WTC11 (cell line): ENCODE data around the gene ILK. TPM values are rescaled to one million over a fixed set of nuclear protein-coding genes. Genes with fewer than 3 reads are reported as not detected.

Experiments used
- ATAC-seq: fragments of 200-7000 bp; cut with Tn5 transposase; 2 replicates; pipeline ENCODE4 v1.10.0; 2021; ENCODE audit warnings: mild to moderate bottlenecking, moderate library complexity
- CTCF ChIA-PET: fragments of 300-600 bp; sonication (Branson Sonifier 250); formaldehyde crosslinking; loops from one replicate; lab custom pipeline; 2021; ENCODE audit warnings: antibody characterized with exemption; lab: Charles Lee
- POLR2A ChIA-PET: fragments of 350-600 bp; sonication (Branson Sonifier 250); formaldehyde crosslinking; loops from one replicate; lab custom pipeline; 2021; ENCODE audit warnings: antibody characterized with exemption; lab: Charles Lee
- DNase-seq: peaks from one replicate; pipeline ENCODE4 v3.0.0; 2021; ENCODE audit warnings: low spot score
- H3K27ac Mint-ChIP-seq: 2 replicates; pipeline ENCODE4 v1.8.0; 2021; ENCODE audit warnings: mixed read lengths
- H3K27me3 Mint-ChIP-seq: 2 replicates; pipeline ENCODE4 v1.8.0; 2021; ENCODE audit warnings: low read depth, mild to moderate bottlenecking, moderate library complexity, mixed read lengths
- H3K36me3 Mint-ChIP-seq: 2 replicates; pipeline ENCODE4 v1.8.0; 2021; ENCODE audit warnings: mixed read lengths
- H3K4me1 Mint-ChIP-seq: 2 replicates; pipeline ENCODE4 v1.8.0; 2022; ENCODE audit warnings: mixed read lengths
- H3K4me3 Mint-ChIP-seq: 2 replicates; pipeline ENCODE4 v1.8.0; 2021; ENCODE audit warnings: mild to moderate bottlenecking, moderate library complexity, mixed read lengths
- H3K9me3 Mint-ChIP-seq: 2 replicates; pipeline ENCODE4 v1.8.0; 2021; ENCODE audit warnings: mixed read lengths
- CDX4 ChIP-seq: fragments of 250-450 bp; sonication (Bioruptor Pico); IDR thresholded peaks from 2 replicates; pipeline ENCODE4 v1.9.0; 2021; ENCODE audit warnings: moderate library complexity, mild to moderate bottlenecking, inconsistent platforms, borderline replicate concordance
- ETV6 ChIP-seq: sonication (generic); formaldehyde crosslinking; IDR thresholded peaks from 2 replicates; pipeline ENCODE4 v1.8.1; 2022; ENCODE audit warnings: mild to moderate bottlenecking, missing genetic modification reagents
- GTF2I ChIP-seq: fragments of 250-450 bp; sonication (Bioruptor Pico); conservative IDR thresholded peaks from 2 replicates; pipeline ENCODE4 v1.4.0; 2021; ENCODE audit warnings: mild to moderate bottlenecking
- IRF1 ChIP-seq: sonication (generic); formaldehyde crosslinking; IDR thresholded peaks from 2 replicates; pipeline ENCODE4 v1.8.0; 2023; ENCODE audit warnings: missing genetic modification reagents
- JUN ChIP-seq: sonication (generic); formaldehyde crosslinking; IDR thresholded peaks from 2 replicates; pipeline ENCODE4 v1.8.0; 2023; ENCODE audit warnings: mild to moderate bottlenecking, missing genetic modification reagents
- MAX ChIP-seq: sonication (generic); formaldehyde crosslinking; IDR thresholded peaks from 2 replicates; pipeline ENCODE4 v1.8.0; 2022; ENCODE audit warnings: mild to moderate bottlenecking, missing genetic modification reagents
- MXD4 ChIP-seq: fragments of 250-450 bp; sonication (Bioruptor Pico); IDR thresholded peaks from 2 replicates; pipeline ENCODE4 v1.8.0; 2021; ENCODE audit warnings: mild to moderate bottlenecking, moderate library complexity, borderline replicate concordance
- NFYB ChIP-seq: sonication (generic); formaldehyde crosslinking; conservative IDR thresholded peaks from 2 replicates; pipeline ENCODE4 v1.8.0; 2022; ENCODE audit warnings: low read depth, missing genetic modification reagents
- USF2 ChIP-seq: sonication (generic); formaldehyde crosslinking; IDR thresholded peaks from 2 replicates; pipeline ENCODE4 v1.8.1; 2023; ENCODE audit warnings: mild to moderate bottlenecking, missing genetic modification reagents, moderate library complexity
- ZBTB21 ChIP-seq: sonication (generic); formaldehyde crosslinking; IDR thresholded peaks from 2 replicates; pipeline ENCODE4 v1.8.1; 2023; ENCODE audit warnings: mild to moderate bottlenecking, missing genetic modification reagents, borderline replicate concordance
- ZNF121 ChIP-seq: sonication (generic); formaldehyde crosslinking; IDR thresholded peaks from 2 replicates; pipeline ENCODE4 v1.8.0; 2023; ENCODE audit warnings: missing genetic modification reagents
- ZNF232 ChIP-seq: sonication (generic); formaldehyde crosslinking; IDR thresholded peaks from 2 replicates; pipeline ENCODE4 v1.8.0; 2022; ENCODE audit warnings: mild to moderate bottlenecking, missing genetic modification reagents
- ZNF425 ChIP-seq: fragments of 250-450 bp; sonication (Bioruptor Pico); conservative IDR thresholded peaks from 2 replicates; pipeline ENCODE4 v1.9.0; 2021; ENCODE audit warnings: mild to moderate bottlenecking
- total RNA-seq: library from RNA; stranded (reverse); gene quantifications from 3 replicates; pipeline ENCODE4 v1.2.3, GENCODE V29; 2021

ILK gene
- total RNA-seq, 1 experiment from 2014 or later = 97.7 TPM

GRCh38 chr11:6601041-6601461, 2.5 kb upstream of the ILK start:
- POLR2A ChIA-PET = no interaction called here
- H3K4me3 Mint-ChIP-seq = no peak overlapping the region
- no peak for DNase-seq
- CTCF ChIA-PET = no interaction called here
- TF ChIP-seq ZNF425 (CRISPR knock-in tag) = no peak
- peaks cover 18% of the 10 kb centered on the region for H3K36me3 Mint-ChIP-seq
- H3K27me3 Mint-ChIP-seq = no peaks in the 10 kb centered on the region
- peaks cover 2% of the 10 kb centered on the region; the same call in 1 of the 2 replicates for H3K4me1 Mint-ChIP-seq
- ATAC-seq = no peak
- no peak overlapping the region for H3K27ac Mint-ChIP-seq
- no peaks in the 10 kb centered on the region for H3K9me3 Mint-ChIP-seq

GRCh38 chr11:6602096-6602940, 1.3 kb upstream of the ILK start:
- no peak for TF ChIP-seq ETV6 (CRISPR knock-in tag)
- TF ChIP-seq CDX4 (CRISPR knock-in tag) = no peak
- TF ChIP-seq NFYB (CRISPR knock-in tag) = no peak
- no peak for TF ChIP-seq USF2
- TF ChIP-seq ZNF121 = no peak
- TF ChIP-seq IRF1 (CRISPR knock-in tag) = no peak
- no peak for TF ChIP-seq JUN (CRISPR knock-in tag)
- TF ChIP-seq GTF2I (CRISPR knock-in tag) = no peak
- no peak for TF ChIP-seq MXD4
- Mint-ChIP-seq H3K36me3 (peaks cover 17% of the 10 kb centered on the region), H3K4me3 (no peak overlapping the region), H3K4me1 (peaks cover 11% of the 10 kb centered on the region), H3K27me3 (no peaks in the 10 kb centered on the region), H3K9me3 (no peaks in the 10 kb centered on the region), H3K27ac (no peak overlapping the region)
- ChIA-PET CTCF (interaction anchor here (0.7 to 4.0 kb wide), 5 partner anchors 8 to 119 kb away, joined by 3 to 12 read pairs (median 3); partner anchors contain the start of genes MRPL17 and TAF10), POLR2A (interaction anchor here (0.6 to 1.5 kb wide), 3 partner anchors 10 to 121 kb away, joined by 3 to 7 read pairs (median 5); partner anchors contain the start of genes ARFIP2, TAF10 and TIMM10B)
- DNase-seq = no peak
- ATAC-seq = no peak

GRCh38 chr11:6604081-6604626, 580 bp downstream of the ILK start:
- DNase-seq = peak; percentile 34
- peak; percentile 13 for ATAC-seq

More at GRCh38 chr11:6604081-6604626, 580 bp downstream of the ILK start:
- Mint-ChIP-seq H3K4me3 (no peak overlapping the region), H3K9me3 (no peaks in the 10 kb centered on the region), H3K36me3 (peaks cover 26% of the 10 kb centered on the region), H3K4me1 (peaks cover 14% of the 10 kb centered on the region), H3K27ac (no peak overlapping the region), H3K27me3 (no peaks in the 10 kb centered on the region)
- ChIA-PET CTCF (interaction anchor here (0.9 to 4.0 kb wide), 8 partner anchors 15 to 161 kb away, joined by 3 to 12 read pairs (median 6); partner anchors contain the start of genes MRPL17 and TPP1), POLR2A (interaction anchor here (0.6 to 1.4 kb wide), 4 partner anchors 8 to 147 kb away, joined by 3 to 6 read pairs (median 4); partner anchors contain the start of genes TAF10 and TPP1)
- TF ChIP-seq ZBTB21 (CRISPR knock-in tag) (0 out of 2 replicates have a peak, but pooled peaks have one; percentile 25), MAX (CRISPR knock-in tag) (peak; percentile 23; the same call in 1 of the 2 replicates), ZNF232 (CRISPR knock-in tag) (no peak)
